IMR-90 (cell line): ENCODE results near the gene MOCS1.

Source experiments
- BHLHE40 ChIP-seq: fragments of 150-350 bp; IDR thresholded peaks from 2 replicates; pipeline ENCODE4 v1.6.1; 2016; ENCODE audit warnings: mild to moderate bottlenecking, low read depth, low read length
- CEBPB ChIP-seq: IDR thresholded peaks from 2 replicates; pipeline ENCODE4 v1.6.1; 2012; ENCODE audit warnings: low read depth, low read length, improper control_type of control experiment
- CTCF ChIP-seq: conservative IDR thresholded peaks from 2 replicates; pipeline ENCODE4 v1.5.1; 2012; ENCODE audit warnings: mild to moderate bottlenecking, low read depth, low read length, improper control_type of control experiment
- FOS ChIP-seq: fragments of 150-350 bp; IDR thresholded peaks from 2 replicates; pipeline ENCODE4 v1.6.1; 2016; ENCODE audit warnings: low read depth, low read length
- MAZ ChIP-seq: IDR thresholded peaks from 2 replicates; pipeline ENCODE4 v1.6.1; 2012; ENCODE audit warnings: low read depth, mild to moderate bottlenecking, low read length, improper control_type of control experiment, moderate library complexity, borderline replicate concordance
- POLR2A ChIP-seq: IDR thresholded peaks from 2 replicates; pipeline ENCODE4 v1.6.1; 2012; ENCODE audit warnings: mild to moderate bottlenecking, low read depth, low read length
- RAD21 ChIP-seq: IDR thresholded peaks from 2 replicates; pipeline ENCODE4 v1.6.1; 2012; ENCODE audit warnings: low read length, improper control_type of control experiment
- SMC3 ChIP-seq: fragments of 150-350 bp; IDR thresholded peaks from 2 replicates; pipeline ENCODE4 v1.6.1; 2016; ENCODE audit warnings: low read depth, mild to moderate bottlenecking, antibody characterized with exemption, low read length, moderate library complexity
- TF ChIP-seq, protein P1 (sequence below): fragments of 150-350 bp; IDR thresholded peaks from 2 replicates; pipeline ENCODE4 v1.6.1; 2017; ENCODE audit warnings: mild to moderate bottlenecking, antibody characterized with exemption, low read length, low read depth

GRCh38 chr6:39947611-39948068 lies 13.4 kb upstream of the MOCS1 start:
- no peak for TF ChIP-seq CTCF
- TF ChIP-seq, protein P1, sequence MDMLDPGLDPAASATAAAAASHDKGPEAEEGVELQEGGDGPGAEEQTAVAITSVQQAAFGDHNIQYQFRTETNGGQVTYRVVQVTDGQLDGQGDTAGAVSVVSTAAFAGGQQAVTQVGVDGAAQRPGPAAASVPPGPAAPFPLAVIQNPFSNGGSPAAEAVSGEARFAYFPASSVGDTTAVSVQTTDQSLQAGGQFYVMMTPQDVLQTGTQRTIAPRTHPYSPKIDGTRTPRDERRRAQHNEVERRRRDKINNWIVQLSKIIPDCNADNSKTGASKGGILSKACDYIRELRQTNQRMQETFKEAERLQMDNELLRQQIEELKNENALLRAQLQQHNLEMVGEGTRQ = no peak
- no peak for TF ChIP-seq FOS
- no peak for TF ChIP-seq CEBPB
- no peak for TF ChIP-seq POLR2A
- TF ChIP-seq MAZ = no peak
- no peak for TF ChIP-seq BHLHE40
- TF ChIP-seq RAD21 = no peak
- TF ChIP-seq SMC3 = no peak
